PFSK-1 (cell line): Measurements from ENCODE around the gene ATXN8OS. TPM values are rescaled to one million over a fixed set of nuclear protein-coding genes. Genes with fewer than 3 reads are reported as not detected.

Experiments used
- FOXP2 ChIP-seq: optimal IDR thresholded peaks from 2 replicates; pipeline ENCODE3; 2011; ENCODE audit warnings: borderline replicate concordance, control low read depth, inconsistent platforms; ENCODE audit not compliant: insufficient read depth; ENCODE audit errors: extremely low read length, extremely low read depth
- POLR2AphosphoS5 ChIP-seq: IDR thresholded peaks from 2 replicates; pipeline ENCODE4 v1.6.1; 2012; ENCODE audit warnings: low read depth, mild to moderate bottlenecking, control low read depth, low read length, moderate library complexity
- REST ChIP-seq, 2 experiments: IDR thresholded peaks; 2 replicates each; pipeline versions ENCODE4 v1.6.1 to v1.8.0; 2011 to 2012; ENCODE audit warnings: low read depth in 2 of 2, low read length in 2 of 2, control low read depth in 1 of 2, inconsistent platforms in 1 of 2, mild to moderate bottlenecking in 1 of 2, moderate library complexity in 1 of 2; ENCODE audit not compliant: insufficient read depth in 1 of 2
- SIN3A ChIP-seq: IDR thresholded peaks from 2 replicates; pipeline ENCODE4 v1.6.1; 2012; ENCODE audit warnings: mild to moderate bottlenecking, low read length, moderate library complexity, borderline replicate concordance; ENCODE audit not compliant: insufficient read depth
- TAF1 ChIP-seq: IDR thresholded peaks from 2 replicates; pipeline ENCODE4 v1.6.1; 2012; ENCODE audit warnings: low read length, control low read depth, borderline replicate concordance; ENCODE audit not compliant: insufficient read depth
- polyA plus RNA-seq: library from polyadenylated mRNA; unstranded; fragments of >200 nt; gene quantifications from one replicate; pipeline ENCODE4 v1.2.1, GENCODE V29; 2012; ENCODE audit warnings: low read depth, missing spikeins; ENCODE audit not compliant: insufficient read length

Gene ATXN8OS
- not detected for polyA plus RNA-seq

- TF ChIP-seq SIN3A, result no peak
- no peak for TF ChIP-seq FOXP2
- TF ChIP-seq POLR2AphosphoS5, result no peak
- TF ChIP-seq REST (IDR thresholded peaks at IDR 0.05; ENCODE audit: insufficient read depth in 1 of 2, low read depth in 2 of 2, low read length in 2 of 2), result no peak
- TF ChIP-seq TAF1, result no peak
These were observed at the start of gene ATXN8OS for GRCh38 chr13:70107498-70108281. Gene ATXN8OS, plus strand, starts transcription at chr13:70107826.

- TF ChIP-seq POLR2AphosphoS5 (no peak), SIN3A (no peak), REST (IDR thresholded peaks at IDR 0.05; ENCODE audit: insufficient read depth in 1 of 2, low read depth in 2 of 2, low read length in 2 of 2) (no peak)
These were observed 27.6 kb upstream of the ATXN8OS start for GRCh38 chr13:70080012-70080411.

- no peak for TF ChIP-seq POLR2AphosphoS5
- no peak for TF ChIP-seq FOXP2
- TF ChIP-seq TAF1, result no peak
- no peak for TF ChIP-seq REST (IDR thresholded peaks at IDR 0.05; ENCODE audit: insufficient read depth in 1 of 2, low read depth in 2 of 2, low read length in 2 of 2)
- no peak for TF ChIP-seq SIN3A
These were observed 20.4 kb upstream of the ATXN8OS start for GRCh38 chr13:70087247-70087646.

GRCh38 chr13:70088926-70089325 is 18.7 kb upstream of the ATXN8OS start:
- TF ChIP-seq POLR2AphosphoS5 (no peak), FOXP2 (no peak), SIN3A (no peak), REST (IDR thresholded peaks at IDR 0.05; ENCODE audit: insufficient read depth in 1 of 2, low read depth in 2 of 2, low read length in 2 of 2) (no peak), TAF1 (no peak)
